NCI-H748 (cell line): ENCODE measurements around the gene GABRB2.
A peak's percentile ranks its signal among the peaks of the same experiment; 100 is the strongest.

ENCODE experiments used
- DNase-seq: peaks from one replicate; lab custom pipeline; 2025; ENCODE audit not compliant: unreplicated experiment; lab: John Stamatoyannopoulos, UW

The GABRB2 gene

GRCh38 chr5:161481922-161482321 is 64.6 kb downstream of the GABRB2 start:
- DNase-seq = no peak

GRCh38 chr5:161471211-161471950 is 75.1 kb downstream of the GABRB2 start:
- no peak for DNase-seq

DNA sequence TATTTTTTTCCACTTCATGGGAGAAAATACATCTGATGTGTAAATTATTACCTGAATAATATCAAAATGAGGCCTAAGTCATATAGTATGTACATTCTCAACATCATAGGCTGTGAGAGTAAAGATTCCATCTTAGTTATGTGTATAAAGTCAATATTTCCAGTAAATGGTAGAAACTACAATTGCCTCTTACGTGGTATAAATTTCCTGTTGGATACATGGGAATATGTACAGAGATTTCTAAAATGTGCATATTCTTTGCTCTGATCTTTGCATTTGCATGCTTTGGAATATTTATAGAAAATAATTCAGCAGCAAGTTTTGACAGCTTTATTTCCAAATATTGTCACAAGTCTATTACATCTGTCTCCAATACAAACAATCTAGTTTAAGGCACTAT is 78.8 kb downstream of the GABRB2 start:
- no peak for DNase-seq

- DNase-seq = no peak
Observed at GRCh38 chr5:161460741-161461140, 85.8 kb downstream of the GABRB2 start.

- DNase-seq = no peak
Observed at GRCh38 chr5:161446655-161447054, 99.9 kb downstream of the GABRB2 start.

- no peak for DNase-seq
Observed at GRCh38 chr5:161442471-161442870, 104.1 kb downstream of the GABRB2 start.

- DNase-seq = peak; percentile 11
Observed at GRCh38 chr5:161432798-161433197, 113.7 kb downstream of the GABRB2 start.

GRCh38 chr5:161431963-161432362 is 114.6 kb downstream of the GABRB2 start:
- DNase-seq = no peak

DNA sequence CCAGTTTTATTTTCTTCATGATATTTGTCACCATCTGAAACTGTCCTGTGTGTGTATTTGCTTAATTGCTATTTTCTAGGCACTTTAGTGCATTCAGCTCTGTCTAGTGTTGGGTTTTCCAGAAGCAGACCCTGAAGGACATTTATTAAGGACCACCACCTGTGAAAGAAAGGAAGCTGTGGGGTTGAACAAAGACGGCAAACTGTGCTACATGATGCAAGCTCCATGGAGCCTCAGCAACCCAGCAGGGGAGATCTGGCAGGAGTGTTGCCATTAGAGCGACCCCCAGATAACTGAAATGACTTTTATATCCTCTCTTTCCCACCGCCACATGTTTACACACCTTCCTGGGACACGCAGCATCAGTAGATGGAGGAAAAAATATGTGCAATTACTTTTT is 125.5 kb downstream of the GABRB2 start:
- no peak for DNase-seq

- DNase-seq = no peak
Observed at GRCh38 chr5:161420521-161420920, 126.0 kb downstream of the GABRB2 start.

GRCh38 chr5:161414896-161415295 is 131.6 kb downstream of the GABRB2 start:
- DNase-seq = no peak

- no peak for DNase-seq
Observed at GRCh38 chr5:161414037-161414436, 132.5 kb downstream of the GABRB2 start.

DNA sequence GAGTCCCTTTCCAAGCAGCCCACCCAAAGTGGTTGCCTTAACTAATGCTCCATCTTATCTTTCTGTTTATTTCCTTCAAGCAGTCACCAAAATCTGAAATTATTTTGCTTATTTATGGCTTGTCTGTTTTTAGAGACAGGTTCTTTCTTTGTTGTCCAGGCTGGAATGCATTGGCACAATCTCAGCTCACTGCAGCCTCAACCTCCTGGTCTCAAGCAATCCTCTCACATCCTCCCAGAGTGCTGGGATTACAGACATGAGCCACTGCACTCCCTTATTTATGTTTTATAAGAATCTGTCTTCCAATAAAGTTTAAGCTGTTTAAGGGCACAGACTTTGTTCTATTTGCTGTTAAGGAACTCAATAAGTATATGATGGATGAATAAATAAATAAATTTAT is 133.7 kb downstream of the GABRB2 start:
- DNase-seq = no peak

DNA sequence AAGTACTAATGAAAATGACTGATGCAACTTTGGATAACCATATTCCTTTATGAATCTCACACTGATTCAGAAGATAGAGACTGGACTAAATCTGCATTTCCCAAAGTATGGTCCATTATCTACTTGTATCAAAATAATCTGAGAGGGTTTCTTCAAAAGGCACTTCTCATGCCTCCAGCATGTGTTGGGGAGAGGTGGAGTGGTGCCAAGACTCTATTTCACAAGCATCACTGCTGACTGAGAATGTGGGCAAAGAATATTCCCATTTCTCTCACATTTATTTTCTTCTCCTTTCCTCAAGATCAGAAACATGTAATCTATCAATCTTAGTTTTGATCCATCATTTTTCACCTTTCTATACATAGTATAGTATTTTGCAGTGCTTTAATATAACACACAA is 135.4 kb downstream of the GABRB2 start:
- no peak for DNase-seq

GRCh38 chr5:161410640-161411039 is 135.9 kb downstream of the GABRB2 start:
- DNase-seq = no peak

- DNase-seq = no peak
Observed at GRCh38 chr5:161409471-161409870, 137.1 kb downstream of the GABRB2 start.

DNA sequence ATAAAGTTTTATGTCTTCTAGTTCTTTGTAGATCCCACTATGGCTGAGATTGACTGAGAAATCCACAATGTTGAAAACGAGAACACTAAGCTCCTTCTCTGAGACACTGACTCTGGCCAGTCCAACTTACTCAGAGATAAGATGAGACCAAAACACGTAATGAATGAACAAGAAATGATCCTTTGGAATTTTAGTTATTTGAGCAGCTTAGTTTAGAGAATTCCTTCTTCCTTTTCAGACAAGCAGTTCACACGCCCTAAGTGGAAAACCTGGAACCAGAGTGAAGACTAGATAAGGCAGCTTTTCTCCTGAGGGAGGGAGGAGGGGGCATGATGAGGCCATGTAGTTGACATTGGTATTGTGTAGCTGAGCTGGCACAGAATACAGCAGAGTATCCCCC is 139.6 kb downstream of the GABRB2 start:
- no peak for DNase-seq

DNA sequence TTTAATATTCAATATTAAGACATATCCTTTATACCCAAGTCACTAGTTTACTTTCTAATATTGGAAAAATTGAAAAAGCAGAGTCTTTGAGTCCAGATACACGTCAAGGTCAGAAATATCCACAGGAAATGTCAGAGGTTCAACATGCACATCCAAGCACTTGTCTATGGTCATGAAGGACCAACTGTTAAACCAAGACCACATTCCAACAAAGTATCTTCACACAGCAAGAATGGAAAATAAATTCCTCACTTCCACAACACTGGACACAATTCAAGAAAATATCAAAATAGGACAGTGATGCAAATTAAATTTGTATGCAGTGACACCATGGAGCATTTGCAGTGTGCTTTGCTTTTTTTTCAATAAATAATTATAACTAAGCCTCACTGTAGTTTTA is 142.5 kb downstream of the GABRB2 start:
- DNase-seq = no peak

DNA sequence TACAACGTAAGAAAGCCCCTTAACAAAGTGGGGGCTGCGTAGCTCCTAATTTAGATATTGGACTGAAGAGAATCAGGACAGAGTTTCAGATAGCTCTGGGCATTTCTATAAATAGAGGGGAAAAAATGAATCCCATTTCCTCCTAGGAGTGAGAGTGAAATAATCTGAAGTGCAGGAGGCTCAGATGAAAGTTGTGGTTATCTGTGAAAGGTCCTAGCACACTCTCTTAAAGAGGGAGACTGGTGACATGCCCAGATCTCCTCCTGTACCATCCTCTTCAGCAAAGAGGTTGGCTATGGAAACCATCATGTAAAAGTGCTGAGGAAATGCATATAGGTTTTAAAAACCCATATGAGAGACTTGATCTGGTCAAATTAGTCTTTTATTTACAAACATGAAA is 143.4 kb downstream of the GABRB2 start:
- no peak for DNase-seq

DNA sequence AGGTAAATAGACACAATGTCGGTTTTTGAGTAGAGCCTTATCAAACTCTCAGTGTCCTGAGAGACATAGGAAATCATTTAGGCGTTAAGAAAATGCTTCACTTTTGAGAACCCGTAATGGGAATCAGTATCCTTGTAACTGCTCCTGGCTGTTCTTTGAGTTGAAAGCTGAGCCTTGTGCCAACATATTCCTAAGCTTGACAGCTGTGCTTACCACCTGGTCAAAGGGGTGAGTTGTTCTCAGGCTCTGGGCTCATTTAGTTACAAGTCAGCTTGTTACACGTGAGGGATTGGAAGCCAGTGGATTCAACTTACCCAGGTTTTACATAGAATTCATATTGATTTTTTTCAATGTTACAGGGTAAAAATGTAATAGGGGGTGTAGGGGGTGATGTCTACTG is 145.9 kb downstream of the GABRB2 start:
- no peak for DNase-seq

DNA sequence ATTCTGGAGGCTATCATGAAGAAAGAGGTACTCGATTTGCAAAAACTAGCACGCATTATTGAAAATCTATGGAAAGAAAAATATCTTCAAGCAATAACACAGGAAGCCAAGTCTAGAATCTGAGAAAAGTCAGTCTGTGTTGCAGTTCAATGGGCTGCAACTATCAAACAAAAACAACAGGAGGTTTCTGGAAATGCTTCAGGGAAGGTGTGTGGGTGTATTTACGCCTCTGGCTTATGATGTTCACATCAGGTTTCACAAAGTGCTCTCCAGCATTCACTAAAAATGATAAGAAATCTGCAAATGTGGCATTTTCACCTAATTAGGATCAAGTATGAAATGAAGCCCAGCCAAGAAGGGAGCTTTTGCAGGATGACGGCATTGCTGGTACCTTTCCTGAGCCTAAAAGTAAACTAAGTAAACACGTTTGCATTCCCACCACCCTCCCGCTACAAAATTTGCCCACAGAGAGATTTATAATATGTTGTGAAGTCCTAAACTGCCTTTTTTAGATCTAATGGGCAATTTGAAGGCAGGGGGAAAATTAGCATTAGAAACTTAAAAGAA is 146.4 kb downstream of the GABRB2 start:
- no peak for DNase-seq

GRCh38 chr5:161397448-161397847 is 149.1 kb downstream of the GABRB2 start:
- no peak for DNase-seq

- no peak for DNase-seq
Observed at GRCh38 chr5:161396171-161396570, 150.4 kb downstream of the GABRB2 start.
